ENCODE measurements around the gene SZT2.
A peak's percentile ranks its signal among the peaks of the same experiment; 100 is the strongest.
"Not testable (repeated sequence)": the region's sequence is repeated elsewhere in the genome, so short reads cannot be mapped to it uniquely, and the experiment has no call there.

Gene SZT2

GRCh38 chr1:43363283-43363934, 26.3 kb upstream of the SZT2 start:
- DNase-seq: no peak

DNA sequence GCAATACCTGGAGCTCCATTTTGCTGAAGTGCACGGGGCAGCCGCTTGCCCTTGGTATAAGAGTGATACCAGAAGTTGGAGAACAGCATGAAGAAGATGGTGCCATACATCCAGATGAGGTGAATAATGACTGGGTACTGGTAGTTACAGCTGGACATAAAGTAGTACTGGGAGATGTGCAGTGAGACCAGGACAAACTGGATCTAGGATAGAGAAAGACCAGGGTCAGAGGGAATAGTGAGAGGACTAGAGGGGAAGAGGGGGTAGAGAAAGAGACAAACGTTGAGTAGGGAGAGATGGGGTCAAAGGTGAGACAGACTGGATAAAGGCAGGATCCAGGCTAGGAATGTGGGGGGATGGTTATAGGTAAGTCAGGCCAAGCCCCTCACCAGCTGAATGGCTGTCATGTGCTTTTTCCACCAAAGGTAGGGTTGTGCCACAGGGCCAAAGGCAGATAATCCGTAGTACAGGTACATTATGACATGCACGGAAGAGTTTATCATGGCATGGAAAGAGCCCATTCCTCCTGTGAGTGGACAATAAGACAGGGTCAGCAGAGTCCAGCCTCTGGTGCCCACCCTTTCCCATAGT, 25.7 kb upstream of the SZT2 start:
- DNase-seq: no peak

DNA sequence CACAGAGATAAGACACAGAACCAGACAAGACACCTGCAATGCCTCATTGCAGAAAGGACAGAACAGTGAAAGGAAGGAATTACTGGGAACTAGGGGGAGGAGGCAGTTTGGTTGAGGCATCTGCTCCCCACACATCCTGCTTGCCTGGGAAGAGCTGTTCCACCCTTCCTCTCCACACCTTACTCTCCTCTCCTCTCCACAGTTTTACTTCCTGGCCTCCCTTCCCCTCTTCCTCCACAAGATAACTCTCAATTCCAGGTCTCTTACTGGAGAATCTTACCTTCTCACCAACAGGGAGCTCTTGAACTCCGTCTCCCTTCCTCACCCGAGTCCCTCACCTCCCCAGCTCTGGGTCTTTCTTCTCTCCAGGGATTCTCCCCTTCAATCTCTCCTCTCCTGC, 24.0 kb upstream of the SZT2 start:
- no peak for DNase-seq

- no peak for DNase-seq
Observed at GRCh38 chr1:43366179-43366578, 23.5 kb upstream of the SZT2 start.

- DNase-seq: peak; percentile 49
Observed at GRCh38 chr1:43366601-43367025, 23.1 kb upstream of the SZT2 start.

GRCh38 chr1:43367026-43367903, 22.4 kb upstream of the SZT2 start:
- DNase-seq: peak; percentile 75

DNA sequence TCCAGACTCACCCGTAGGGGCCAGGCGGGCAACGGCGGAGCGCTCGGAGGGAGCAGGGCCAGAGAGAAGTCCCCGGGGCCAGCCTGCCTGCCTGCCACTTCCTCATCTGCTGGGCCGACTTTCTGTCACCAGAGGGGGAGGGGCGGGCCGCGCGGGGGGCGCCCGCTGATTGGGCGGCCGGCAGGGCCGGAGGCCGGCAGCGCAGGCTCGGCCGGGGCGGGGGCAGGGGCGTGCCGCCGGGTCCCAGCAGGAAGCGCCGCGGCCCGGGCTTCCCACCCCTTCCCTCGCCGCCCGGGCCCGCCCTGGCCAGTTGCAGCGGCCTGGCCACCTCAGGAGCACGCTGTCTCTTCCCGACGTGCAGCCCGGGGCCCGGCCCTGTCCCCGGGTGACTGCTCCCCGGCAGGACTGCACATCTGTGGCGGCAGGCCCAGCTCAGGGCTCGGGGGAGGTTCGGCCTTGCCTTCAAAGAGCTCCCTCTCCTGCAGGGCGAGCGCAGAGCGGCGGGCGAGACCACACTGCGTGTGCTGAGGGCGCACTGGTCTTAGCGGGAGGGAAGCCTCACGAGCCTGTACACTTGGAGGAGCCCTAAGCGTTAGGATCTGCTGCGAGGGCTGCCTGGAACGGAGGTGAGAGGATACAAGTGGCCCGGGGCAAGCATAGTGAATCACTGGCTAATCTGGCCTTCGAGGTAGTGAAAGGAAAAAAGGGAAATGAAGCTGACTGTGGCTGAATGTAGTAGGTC, 21.6 kb upstream of the SZT2 start, which contains the start of gene ELOVL1:
ELOVL1 (minus strand) TSS at position 108 of the 742 bp plus-strand sequence. CDS start 2,402 bp downstream, outside the sequence.
- peak; percentile 91 for DNase-seq

DNA sequence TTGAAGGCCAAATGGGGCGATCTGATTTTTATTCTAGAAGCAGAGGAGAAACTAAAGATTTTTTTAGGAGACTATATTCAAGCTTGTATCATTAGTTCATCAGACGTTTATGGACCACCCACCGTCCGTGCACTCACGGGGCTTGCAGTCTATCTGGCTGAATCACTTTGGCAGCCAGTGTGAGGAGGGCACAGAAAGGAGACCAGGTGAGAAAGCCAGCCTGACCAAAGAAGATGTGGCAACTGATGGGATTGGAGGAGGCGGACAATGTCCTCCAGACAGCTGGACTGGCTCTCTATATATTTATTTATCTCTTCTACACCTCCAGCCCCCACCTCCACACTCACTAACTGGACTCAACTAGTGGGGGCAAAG, 21.1 kb upstream of the SZT2 start:
- DNase-seq: peak; percentile 43

- not testable (repeated sequence) for DNase-seq
Observed at GRCh38 chr1:43369779-43370178, 19.9 kb upstream of the SZT2 start.

- DNase-seq: no peak
Observed at GRCh38 chr1:43370564-43370963, 19.1 kb upstream of the SZT2 start.

DNA sequence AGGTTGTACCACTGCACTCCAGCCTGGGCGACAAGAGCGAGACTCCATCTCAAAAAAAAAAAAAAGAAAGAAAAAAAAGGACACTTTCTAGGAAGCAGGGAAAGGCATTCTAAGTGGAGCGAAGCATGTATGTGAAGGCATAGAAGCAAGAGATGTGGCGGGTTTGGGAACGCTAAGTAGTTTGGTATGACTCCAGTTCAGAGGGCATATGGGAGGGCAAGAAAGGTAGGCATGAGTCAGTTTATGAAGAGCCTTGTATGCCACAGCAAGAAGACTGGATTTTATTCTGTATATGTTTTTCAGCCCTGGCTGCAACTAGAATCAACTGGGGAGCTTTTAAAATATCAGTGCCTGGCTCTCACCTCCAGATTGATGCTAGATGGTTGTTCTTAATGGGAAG, 17.5 kb upstream of the SZT2 start:
- DNase-seq: no peak

DNA sequence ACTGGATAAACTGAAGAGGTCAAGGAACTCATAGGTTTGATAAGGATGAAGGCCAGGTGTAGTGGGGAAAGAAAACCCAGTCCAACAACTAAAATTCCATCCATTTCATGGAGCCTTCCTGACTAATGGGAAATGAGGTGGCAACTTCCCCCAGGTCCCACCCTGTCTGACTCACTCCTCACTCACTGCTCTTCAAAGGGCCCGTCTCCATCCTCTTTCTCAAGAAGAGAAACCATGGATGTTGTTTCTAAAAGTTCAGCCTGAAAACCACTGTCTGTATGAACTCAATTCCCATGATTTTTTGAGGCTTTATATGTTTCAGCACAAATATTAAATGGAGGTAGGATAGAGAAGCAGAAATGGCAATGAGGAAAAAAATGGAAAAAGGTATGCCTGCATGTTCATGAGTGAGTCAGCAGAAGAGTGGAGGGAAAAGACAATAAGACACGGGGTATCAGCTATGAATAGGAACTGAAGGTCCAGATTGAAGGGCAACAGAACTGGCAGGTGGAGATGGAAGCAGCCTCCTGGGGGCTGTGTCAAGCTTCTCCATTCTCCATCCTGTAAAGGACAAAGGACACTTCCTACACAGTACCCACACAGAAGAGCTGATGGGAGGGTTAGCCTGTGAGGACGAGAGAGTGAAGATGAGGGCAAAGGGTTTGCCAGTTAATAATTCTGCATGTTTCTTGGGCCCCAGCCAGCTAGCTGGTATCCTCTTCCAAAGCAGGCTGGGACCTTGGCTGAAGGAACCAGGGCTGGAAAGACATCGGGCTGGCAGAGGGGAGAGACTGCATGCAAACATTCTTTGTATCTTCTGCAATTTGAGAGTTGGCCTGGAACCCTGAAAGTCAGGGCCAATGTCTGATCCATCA, 16.4 kb upstream of the SZT2 start:
- DNase-seq: peak; percentile 85

- no peak for DNase-seq
Observed at GRCh38 chr1:43376723-43377235, 12.9 kb upstream of the SZT2 start.

- no peak for DNase-seq
Observed at GRCh38 chr1:43377831-43378230, 11.9 kb upstream of the SZT2 start.

GRCh38 chr1:43379476-43379875, 10.2 kb upstream of the SZT2 start:
- DNase-seq: no peak

GRCh38 chr1:43381612-43382011, 8.1 kb upstream of the SZT2 start:
- DNase-seq: no peak

- DNase-seq: no peak
Observed at GRCh38 chr1:43382027-43382779, 7.5 kb upstream of the SZT2 start.

DNA sequence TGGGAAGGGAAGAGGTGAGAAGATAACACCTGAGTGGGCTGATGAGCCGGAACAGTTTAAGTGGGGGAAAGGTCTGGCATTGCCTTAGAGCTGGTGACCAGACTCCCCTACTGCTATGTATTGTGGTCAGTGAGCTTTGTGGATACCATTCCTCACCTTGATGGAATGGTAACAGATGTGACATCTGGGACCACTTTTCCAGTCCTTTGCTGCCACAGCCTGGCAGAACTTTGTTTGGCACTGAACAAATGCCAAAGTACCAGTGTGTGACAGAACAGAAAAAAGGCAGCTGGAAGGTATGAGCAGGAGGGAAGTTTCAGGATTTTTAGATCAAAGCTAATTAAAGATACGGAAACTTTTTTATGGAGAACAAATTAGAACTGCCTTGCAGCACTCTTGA, 6.2 kb upstream of the SZT2 start:
- DNase-seq: no peak

DNA sequence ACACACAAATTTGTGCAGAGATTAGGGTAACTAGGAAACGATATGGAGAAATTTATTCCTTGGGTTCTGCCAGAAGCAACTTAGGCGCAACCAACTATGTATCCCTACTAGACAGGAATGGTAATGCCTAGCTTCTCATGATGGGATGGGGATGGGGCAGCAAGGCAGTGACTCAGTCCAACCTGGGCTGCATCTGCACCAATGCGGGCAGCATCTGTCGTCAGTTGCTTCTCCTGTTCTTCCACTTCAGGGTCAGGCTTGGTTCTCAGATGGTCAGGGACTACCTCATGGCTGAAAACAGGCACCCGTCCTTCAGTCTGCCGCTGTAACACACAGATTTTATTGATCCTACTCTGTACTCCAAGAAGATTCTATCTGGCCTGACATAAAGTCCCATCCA, 3.0 kb upstream of the SZT2 start:
- DNase-seq: no peak

GRCh38 chr1:43387976-43388599, 1.6 kb upstream of the SZT2 start:
- no peak for DNase-seq

GRCh38 chr1:43388613-43389012, 1.1 kb upstream of the SZT2 start:
- DNase-seq: no peak
